IPS-15b (cell line): ENCODE data around the gene HOTAIR.

Experiments used
- H3K27me3 ChIP-seq: one replicate; pipeline ENCODE4 v1.6.1; 2013; ENCODE audit warnings: low read length; ENCODE audit not compliant: control insufficient read depth, insufficient read depth
- H3K36me3 ChIP-seq: one replicate; pipeline ENCODE4 v1.6.1; 2013; ENCODE audit warnings: low read length; ENCODE audit not compliant: control insufficient read depth, insufficient read depth
- H3K4me1 ChIP-seq: one replicate; pipeline ENCODE4 v1.6.1; 2013; ENCODE audit warnings: mild to moderate bottlenecking, low read length; ENCODE audit not compliant: control insufficient read depth, insufficient read depth
- H3K4me3 ChIP-seq: one replicate; pipeline ENCODE4 v1.5.1; 2013; ENCODE audit warnings: low read depth, low read length
- H3K9ac ChIP-seq: one replicate; pipeline ENCODE4 v1.6.1; 2013; ENCODE audit warnings: low read depth, mild to moderate bottlenecking, low read length
- H3K9me3 ChIP-seq: one replicate; pipeline ENCODE4 v1.6.1; 2013; ENCODE audit warnings: mild to moderate bottlenecking, low read length; ENCODE audit not compliant: control insufficient read depth, insufficient read depth

Gene HOTAIR

DNA sequence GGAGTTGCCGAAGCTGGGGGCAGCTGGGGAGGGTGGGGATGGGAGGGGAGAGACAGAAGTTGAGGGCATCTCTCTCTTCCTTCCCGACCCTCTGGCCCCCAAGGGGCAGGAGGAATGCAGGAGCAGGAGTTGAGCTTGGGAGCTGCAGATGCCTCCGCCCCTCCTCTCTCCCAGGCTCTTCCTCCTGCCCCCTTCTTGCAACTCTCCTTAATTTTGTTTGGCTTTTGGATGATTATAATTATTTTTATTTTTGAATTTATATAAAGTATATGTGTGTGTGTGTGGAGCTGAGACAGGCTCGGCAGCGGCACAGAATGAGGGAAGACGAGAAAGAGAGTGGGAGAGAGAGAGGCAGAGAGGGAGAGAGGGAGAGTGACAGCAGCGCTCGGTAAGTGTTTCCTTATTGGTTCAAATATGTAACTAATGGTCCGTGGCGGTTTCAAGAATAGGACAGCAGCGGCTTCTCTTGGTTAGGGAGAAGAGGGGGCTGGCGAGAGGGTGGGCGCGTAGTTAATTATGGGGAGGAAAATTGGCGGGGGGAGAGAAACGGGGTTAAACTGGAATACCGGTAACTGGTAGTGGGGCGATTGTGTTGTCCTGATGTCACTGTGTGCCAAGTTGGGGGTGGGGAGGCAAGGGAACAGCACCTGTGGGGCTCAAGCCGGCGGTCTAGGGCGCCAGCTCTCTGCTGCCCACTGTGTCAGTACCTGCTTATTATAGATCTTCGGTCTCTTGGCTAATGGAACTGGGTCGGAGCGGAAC, 42.5 kb upstream of the HOTAIR start:
- Histone ChIP-seq H3K9ac (no peak overlapping the region), H3K27me3 (peaks cover 96% of the 10 kb centered on the region), H3K9me3 (no peaks in the 10 kb centered on the region), H3K4me1 (no peaks in the 10 kb centered on the region), H3K4me3 (peak overlapping the region; percentile 32), H3K36me3 (no peaks in the 10 kb centered on the region)

DNA sequence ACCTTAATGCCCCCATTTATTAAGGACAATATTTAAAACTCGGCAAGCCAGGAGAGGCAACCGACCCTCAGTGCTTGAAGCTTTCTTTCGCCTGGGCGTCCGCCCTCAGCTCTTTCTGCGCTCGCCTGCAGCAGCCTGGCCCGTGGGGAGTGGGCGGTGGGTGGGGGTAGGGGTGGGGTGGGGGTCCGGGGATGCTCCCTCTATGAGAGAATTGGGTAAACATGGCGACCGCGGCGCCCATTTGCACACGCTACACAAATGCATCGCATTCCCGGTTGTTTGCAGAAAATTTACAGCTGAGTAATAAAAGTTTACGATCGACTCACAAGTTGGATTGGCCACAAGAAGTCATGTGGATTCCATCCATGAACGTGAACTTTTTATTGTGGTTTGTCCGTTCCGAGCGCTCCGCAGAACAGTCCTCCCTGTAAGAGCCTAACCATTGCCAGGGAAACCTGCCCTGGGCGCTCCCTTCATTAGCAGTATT, 41.8 kb upstream of the HOTAIR start:
- H3K9ac ChIP-seq = no peak overlapping the region
- no peaks in the 10 kb centered on the region for H3K9me3 ChIP-seq
- H3K4me1 ChIP-seq = no peaks in the 10 kb centered on the region
- H3K4me3 ChIP-seq = peak overlapping the region; percentile 26
- H3K36me3 ChIP-seq = no peaks in the 10 kb centered on the region
- H3K27me3 ChIP-seq = peaks cover 96% of the 10 kb centered on the region

DNA sequence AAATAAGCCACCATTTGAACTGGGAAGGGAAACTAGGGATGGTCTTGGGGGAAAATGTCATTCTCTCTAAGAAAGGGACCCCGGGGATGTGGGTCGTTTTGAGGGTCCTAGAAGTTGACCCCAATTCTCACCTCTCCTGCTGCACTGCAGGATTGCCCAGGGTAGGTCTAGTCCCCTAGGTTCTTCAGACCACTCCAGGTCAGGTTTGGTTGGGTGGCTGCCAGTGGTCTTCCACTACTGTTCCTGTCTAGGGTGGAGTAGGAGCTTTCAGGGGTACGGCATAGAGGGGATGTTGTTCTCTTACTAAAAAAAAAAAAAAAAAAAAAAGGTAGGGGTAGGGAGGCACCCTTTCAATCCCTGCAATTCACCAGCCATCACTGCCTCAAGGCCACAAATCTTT, 41.3 kb upstream of the HOTAIR start:
- Histone ChIP-seq H3K4me1 (no peaks in the 10 kb centered on the region), H3K9ac (no peak overlapping the region), H3K9me3 (no peaks in the 10 kb centered on the region), H3K4me3 (peak overlapping the region; percentile 26), H3K36me3 (no peaks in the 10 kb centered on the region), H3K27me3 (peaks cover 96% of the 10 kb centered on the region)

DNA sequence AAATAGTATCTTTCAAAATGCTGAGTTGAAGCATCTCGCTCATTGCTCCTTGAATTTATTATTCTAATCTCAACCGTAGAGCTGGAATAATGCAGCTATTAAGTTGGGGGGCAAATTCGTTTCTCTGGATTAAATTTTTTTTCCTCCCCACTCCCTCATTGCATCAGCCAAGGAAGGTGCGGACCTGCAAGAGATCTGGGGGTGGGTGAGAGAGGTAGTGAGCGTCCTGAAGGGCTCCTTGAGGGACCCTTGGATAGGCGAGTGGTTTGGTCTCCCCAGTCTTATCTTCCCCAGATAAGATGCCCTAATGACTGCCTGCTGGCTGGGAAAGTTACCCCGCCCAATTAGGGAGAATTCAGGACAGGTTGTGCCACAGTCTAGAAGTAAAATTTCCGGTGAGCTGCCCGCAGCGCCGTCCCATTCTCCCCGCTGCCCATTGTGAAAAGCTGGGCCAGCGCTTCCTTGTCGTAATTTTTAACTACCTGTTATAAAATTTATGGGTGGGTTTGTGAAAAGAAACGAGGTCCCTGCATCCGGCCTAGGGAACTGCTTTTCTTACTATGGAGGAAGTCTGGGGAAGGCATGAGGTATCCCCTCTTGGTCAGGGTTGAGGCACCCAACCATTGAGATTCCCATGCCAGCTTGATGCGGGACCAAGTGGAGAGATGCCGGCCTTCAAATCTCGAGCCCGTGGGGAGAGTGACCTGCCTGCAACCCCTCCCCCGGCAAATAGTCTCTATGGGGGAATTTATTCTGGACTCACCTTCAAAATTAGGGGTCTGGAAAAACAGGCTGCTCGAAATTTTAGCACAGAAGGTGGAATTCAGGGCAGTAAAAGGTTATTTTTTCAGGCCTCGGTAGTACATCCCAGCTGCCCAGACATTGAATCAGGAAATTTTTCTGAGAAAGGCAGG, 40.5 kb upstream of the HOTAIR start:
- Histone ChIP-seq H3K36me3 (no peaks in the 10 kb centered on the region), H3K27me3 (peaks cover 96% of the 10 kb centered on the region), H3K4me1 (no peaks in the 10 kb centered on the region), H3K9ac (no peak overlapping the region), H3K9me3 (no peaks in the 10 kb centered on the region), H3K4me3 (peak overlapping the region; percentile 8)

DNA sequence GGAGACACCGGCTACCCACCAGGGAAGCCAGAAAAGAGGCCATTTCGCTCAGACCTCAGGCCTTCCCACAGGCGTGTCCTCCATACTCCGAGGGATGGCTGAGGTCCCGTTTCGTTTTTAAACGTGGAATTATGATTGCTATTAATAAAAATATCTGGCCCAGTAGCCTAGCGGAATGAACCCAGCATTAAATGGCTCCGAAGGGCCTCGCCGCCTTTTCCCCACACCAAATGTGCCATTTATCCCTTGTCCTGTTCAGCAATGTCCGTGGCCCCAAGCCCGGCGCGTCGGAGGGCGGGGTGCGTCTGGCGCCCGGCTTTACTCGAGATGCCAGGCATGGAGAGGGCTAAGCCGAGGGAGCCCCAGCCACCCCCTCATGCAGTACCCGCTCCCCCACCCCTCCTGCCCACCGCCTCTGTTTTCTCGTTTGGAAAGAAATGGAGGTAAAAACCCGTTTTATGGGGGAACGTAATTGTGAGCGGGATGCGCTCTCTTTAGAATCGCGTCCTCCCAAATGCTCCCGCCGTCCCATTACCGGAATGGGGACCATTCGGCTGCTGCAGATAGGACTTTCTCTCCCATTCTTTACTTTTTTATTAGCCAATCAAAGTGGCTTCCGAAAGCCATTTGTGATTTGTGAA, 39.7 kb upstream of the HOTAIR start:
- H3K9ac ChIP-seq = no peak overlapping the region
- H3K4me3 ChIP-seq = peak overlapping the region; percentile 26
- peaks cover 96% of the 10 kb centered on the region for H3K27me3 ChIP-seq
- H3K4me1 ChIP-seq = no peaks in the 10 kb centered on the region
- H3K9me3 ChIP-seq = no peaks in the 10 kb centered on the region
- no peaks in the 10 kb centered on the region for H3K36me3 ChIP-seq

DNA sequence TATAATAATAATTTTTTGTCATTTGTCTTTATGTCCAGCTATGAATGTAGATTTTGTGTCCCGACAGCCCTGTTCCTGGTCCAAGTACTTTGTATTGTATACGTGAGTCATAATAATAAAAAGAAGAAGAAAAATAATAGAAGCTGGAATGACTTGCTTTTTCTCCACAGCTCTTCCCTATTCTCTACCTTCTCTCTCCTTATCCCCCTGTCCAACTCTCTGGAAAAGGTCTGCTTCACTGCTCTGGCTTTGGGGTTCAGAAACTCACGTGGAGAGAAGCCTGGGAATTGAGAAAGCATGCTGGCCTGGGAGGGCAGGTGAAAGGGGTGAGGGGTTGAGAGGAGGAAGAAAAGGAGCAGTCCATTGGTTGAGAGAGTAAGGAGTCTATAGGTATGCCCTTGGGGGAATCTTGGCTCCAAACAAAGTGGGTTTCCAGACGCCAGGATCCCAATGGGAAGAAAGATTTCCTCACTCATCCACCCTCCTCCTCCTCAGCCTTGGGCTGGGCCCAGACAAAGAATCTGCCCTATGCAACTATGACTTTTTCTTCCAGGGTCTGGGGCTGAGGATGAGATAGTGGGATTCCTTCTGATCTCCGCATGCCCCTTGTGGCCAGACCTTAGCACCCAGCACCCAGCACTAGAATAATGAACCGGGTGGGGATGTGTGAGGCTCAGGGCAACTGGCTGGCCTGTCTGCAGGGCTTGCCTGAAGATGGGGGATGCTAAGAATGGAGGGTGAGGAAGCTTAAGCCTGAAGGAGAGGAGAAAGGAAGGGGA, 38.1 kb upstream of the HOTAIR start:
- H3K36me3 ChIP-seq = no peaks in the 10 kb centered on the region
- H3K27me3 ChIP-seq = peaks cover 94% of the 10 kb centered on the region
- H3K4me1 ChIP-seq = no peaks in the 10 kb centered on the region
- no peak overlapping the region for H3K4me3 ChIP-seq
- H3K9ac ChIP-seq = no peak overlapping the region
- no peaks in the 10 kb centered on the region for H3K9me3 ChIP-seq

DNA sequence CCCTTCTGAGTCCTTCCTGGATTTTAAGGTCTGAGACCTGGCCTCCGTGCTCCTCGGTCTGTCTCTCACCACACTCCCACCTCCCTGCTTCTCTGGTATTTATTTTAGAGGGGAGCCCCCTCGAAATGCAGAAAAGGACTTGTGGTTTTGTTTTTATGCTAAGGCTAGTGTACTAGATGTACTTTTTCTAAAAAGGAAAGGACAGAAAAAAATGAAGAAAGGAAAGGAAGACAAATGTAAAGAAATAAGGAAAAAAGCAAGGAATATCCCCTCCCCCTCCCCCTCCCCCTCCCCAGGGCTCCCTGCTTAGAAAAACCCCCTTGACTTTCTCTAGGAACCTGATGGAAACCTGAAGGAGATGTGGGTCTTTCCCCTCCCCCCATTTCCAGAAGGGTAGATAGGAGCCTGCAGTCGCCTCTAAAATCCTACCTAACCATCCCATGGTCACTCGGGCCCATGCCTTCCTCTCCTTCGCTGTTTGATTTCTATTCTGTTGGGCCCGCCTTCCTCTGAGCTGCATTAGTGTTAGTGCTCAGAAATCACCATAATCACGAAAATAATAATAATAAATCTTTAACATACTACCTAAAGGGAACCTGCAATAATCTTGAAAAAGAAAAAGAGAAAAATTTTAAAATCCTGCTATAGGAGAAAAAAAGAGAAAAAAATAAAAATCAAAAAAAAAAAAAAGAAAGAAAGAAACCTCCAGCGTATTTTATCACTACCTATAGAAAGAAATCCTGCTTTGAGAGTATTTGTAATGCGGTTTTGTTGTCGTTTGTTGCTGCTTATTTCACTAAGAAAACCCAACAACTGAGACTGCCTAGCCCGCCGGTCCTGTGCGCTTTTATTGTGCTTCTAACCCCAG, 37.1 kb upstream of the HOTAIR start:
- Histone ChIP-seq H3K27me3 (peaks cover 95% of the 10 kb centered on the region), H3K9me3 (no peaks in the 10 kb centered on the region), H3K9ac (no peak overlapping the region), H3K4me3 (no peak overlapping the region), H3K4me1 (no peaks in the 10 kb centered on the region), H3K36me3 (no peaks in the 10 kb centered on the region)

DNA sequence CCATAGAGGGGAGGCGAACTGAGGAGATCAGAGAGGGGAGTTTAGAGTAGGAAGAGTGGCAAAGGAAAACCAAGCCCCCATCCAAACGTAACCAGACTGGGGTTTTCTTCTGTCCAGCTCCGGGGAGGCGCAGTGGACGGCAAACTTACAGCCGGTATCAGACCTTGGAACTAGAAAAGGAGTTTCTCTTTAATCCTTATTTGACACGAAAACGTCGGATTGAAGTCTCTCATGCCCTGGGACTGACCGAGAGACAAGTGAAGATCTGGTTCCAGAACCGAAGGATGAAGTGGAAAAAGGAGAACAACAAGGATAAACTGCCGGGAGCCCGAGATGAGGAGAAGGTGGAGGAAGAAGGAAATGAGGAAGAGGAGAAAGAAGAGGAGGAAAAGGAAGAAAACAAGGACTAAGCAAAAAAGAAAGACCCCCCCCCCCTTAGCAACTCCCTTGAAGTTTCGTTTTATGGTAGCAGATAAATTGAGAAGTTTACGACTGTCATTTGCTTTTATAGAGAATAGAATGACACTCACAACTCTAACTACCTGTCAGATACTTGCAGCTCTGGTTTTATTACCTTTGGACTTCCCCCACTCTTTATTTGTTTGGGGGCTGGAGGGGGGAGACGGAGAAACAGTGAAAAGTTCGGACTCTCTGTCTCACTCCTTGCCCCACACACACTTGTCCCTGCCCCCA, 36.4 kb upstream of the HOTAIR start:
- Histone ChIP-seq H3K27me3 (peaks cover 95% of the 10 kb centered on the region), H3K9ac (no peak overlapping the region), H3K4me3 (no peak overlapping the region), H3K9me3 (no peaks in the 10 kb centered on the region), H3K4me1 (no peaks in the 10 kb centered on the region), H3K36me3 (no peaks in the 10 kb centered on the region)

DNA sequence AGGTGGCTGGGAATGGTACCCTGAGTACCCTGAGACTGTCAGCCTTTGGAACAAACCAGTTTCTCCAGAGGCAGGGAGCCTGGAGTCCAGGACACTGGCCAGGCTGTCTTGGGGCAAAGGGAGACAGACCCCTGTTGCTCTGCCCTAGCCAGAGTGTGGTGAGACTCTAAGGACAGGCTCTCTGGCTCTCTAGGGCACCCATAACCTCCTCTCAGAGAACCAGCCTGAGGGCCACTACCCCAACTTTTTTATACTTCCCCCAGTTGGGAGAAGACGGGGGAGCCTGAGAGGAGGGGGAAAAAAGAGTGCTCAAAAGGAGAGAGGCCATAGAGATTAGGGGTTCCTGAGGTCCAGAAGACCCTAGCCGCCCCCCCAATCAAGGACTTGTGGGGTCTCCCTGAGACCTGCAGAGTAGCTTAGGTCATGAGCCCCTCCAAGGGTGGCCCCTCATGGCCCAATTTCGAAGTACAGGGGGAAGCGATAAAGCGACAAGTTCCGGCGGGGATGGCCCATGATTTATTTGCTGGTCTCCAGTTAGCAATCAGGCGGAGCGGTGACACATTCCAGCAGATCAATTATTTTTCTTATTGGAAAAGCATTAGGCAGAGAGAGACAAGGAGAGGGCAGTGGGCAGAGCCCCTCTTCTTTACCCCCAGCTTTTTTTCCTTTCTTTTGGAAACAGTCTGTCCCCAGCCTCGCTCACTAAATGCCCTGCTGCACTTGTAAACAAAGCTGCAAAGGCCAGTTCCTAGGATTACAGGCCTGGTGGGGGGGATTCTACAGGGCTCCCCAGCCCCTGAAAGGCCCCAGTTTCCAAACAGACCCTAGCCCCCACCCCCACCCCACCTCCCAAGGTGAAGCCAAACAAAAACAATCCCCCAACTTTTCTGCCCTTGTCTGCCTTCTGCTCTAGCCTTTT, 35.6 kb upstream of the HOTAIR start:
- Histone ChIP-seq H3K4me1 (no peaks in the 10 kb centered on the region), H3K4me3 (no peak overlapping the region), H3K9me3 (no peaks in the 10 kb centered on the region), H3K27me3 (peaks cover 95% of the 10 kb centered on the region), H3K36me3 (no peaks in the 10 kb centered on the region), H3K9ac (no peak overlapping the region)
